ENCODE measurements around the gene MEGF11. TPM values are rescaled to one million over a fixed set of nuclear protein-coding genes. Genes with fewer than 3 reads are reported as not detected.

The MEGF11 gene
- not detected in 2 replicates for total RNA-seq

GRCh38 chr15:66253418-66254088, at the start of gene MEGF11:
TSS of gene MEGF11 (minus strand) at chr15:66253750. CDS start at chr15:66128403, 125,347 bp downstream.

DNA sequence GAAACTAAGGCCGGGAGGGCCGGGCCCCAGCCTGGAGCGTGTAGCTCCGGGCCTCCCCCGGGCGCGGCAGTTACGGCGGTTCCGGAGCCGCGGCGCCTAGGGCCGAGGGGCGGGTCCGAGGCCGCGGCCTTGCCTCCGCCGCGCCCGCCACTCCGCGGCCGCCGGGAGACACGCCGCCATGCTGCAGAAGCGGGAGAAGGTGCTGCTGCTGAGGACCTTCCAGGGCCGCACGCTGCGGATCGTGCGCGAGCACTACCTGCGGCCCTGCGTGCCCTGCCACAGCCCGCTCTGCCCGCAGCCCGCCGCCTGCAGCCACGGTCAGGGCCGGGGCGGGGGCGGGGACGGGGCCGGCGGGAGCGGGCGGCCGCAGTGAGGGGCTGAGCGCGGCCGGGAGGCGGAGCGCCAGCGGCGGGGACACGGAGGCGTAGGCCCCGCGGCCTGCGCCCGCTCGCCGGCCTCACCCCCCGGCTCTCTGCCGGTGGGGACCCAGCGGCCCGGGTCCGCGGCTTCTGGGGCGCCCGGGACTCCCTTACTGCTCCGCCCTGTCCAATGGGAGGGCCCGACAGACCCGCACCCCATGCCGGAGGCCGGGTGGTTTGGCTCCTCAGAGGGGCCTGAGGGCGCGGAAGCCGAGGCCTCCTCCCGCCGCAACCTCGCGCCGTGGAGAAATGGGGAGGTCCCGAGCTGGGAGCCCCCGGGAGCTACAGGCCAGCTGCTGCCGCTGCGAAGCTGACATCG, 40.0 kb upstream of the MEGF11 start, which contains the start of gene DIS3L:
Gene DIS3L (plus strand): TSS at position 150 of the 738 bp plus-strand sequence. CDS start 29 bp downstream, at position 179.

GRCh38 chr15:65869126-65869953, 384.2 kb downstream of the MEGF11 start, which contains the start of gene RAB11A:
TSS of gene RAB11A (plus strand) at chr15:65869491. CDS start at chr15:65869586, 95 bp downstream.

Small RNA genes lying within 50 kb of the gene (small RNA-seq; reads per million reads assigned to genes)
- not detected for gene MIR4311

Other genes with a start within 250 kb of the MEGF11 start
- 33.9 and 38.1 TPM in 2 replicates for gene DIS3L, start 39.8 kb upstream of the MEGF11 start, total RNA-seq
- gene TIPIN, start 102.9 kb upstream of the MEGF11 start, total RNA-seq, result 5.9 and 7.4 TPM in 2 replicates
- 20.4 and 32.1 TPM in 2 replicates for gene MAP2K1, start 133.2 kb upstream of the MEGF11 start, total RNA-seq
- gene SNAPC5, start 244.0 kb upstream of the MEGF11 start, total RNA-seq, result 10.6 and 13.6 TPM in 2 replicates

Data from placental epithelial cell (primary cell).